Heart left ventricle (tissue), 13 donors: ENCODE data around the gene EFS.

Source experiments
- CTCF ChIP-seq, 12 donors: fragments of 200-600 bp; sonication (generic) in 4 of 12; IDR thresholded peaks; one replicate each; pipeline versions ENCODE4 v1.5.0 to v1.8.0; 2018 to 2022; ENCODE audit warnings: antibody characterized with exemption in 12 of 12, mild to moderate bottlenecking in 5 of 12
- POLR2A ChIP-seq, 2 donors: fragments of 450-650 bp; IDR thresholded peaks; one replicate each; pipeline ENCODE4 v1.6.1; 2017; ENCODE audit warnings: antibody characterized with exemption in 2 of 2, mild to moderate bottlenecking in 2 of 2, moderate library complexity in 2 of 2
- donor health status: ischemic (EF 13 %, LVEDD 7.1; RV severe dilation, severe dysfunction).
- donor health status: DM: no; HTN: yes; CAD: no.
- donor health status: DM: no; HTN: no; CAD: no.
- donor health status: ischemic (EF 25% LVEDD 6.9; RV normal size, moderate dysfunction).
- donor health status: ischemic (EF 25% LVEDD 5.7; RV mildly dilated, moderate dysfunction).
- donor health status: ischemic (EF 35%, LVEDD 5.7; RV mildly dilated, moderate dysfunction).
- donor health status: nonischemic (EF 11% LVEDD 7.7; RV severe dilation, severe dysfunction).
- donor health status: DM: yes; HTN: yes; CAD: no.
- donor health status: PGD.
- donor health status: ischemic (EF 29% LVEDD 5.4; RV normal size, mild dysfunction).
- donor health status: nonischemic (EF 23%, LVEDD 6.1; RV moderate dilation, normal function).

DNA sequence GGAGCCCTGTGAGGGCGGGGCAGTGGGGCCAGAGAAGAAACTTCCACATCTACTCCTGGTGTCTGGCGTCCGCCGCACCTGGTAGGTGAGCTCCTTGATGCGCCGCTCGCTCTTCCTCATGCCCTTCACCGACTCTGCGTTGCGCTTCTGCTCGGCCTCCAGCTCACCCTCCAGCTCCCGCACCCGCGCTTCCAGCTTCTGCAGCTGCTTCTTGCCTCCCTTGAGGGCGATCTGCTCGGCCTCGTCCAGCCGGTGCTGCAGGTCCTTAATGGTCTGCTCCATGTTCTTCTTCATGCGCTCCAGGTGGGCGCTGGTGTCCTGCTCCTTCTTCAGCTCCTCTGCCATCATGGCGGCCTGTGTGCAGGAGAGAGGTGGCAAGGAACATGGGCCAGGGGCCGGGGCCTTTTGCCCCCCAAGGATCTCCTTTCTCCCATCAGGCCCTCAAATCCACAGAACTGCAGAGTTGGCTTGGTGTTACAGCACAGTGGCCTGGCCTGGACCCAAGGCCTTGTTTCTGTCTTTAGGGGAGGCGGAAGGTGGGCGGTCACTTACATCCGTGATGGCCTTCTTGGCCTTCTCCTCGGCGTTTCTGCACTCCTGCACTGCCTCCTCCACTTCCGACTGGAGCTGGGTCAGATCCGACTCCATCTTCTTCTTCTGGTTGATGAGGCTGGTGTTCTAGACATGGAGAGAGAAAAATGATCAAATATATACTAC lies 19.6 kb upstream of the EFS start:
- TF ChIP-seq CTCF (IDR thresholded peaks at IDR 0.05) (no peak), POLR2A (IDR thresholded peaks at IDR 0.05) (no peak)
